GM12864 (cell line): ENCODE results near the gene LSS.
"Not testable (repeated sequence)": the region's sequence is repeated elsewhere in the genome, so short reads cannot be mapped to it uniquely, and the experiment has no call there.

Source experiments
- DNase-seq: peaks from one replicate; pipeline ENCODE4 v3.0.0-alpha.2; 2011; ENCODE audit warnings: low read depth
- H3K4me3 ChIP-seq: 2 replicates; pipeline ENCODE4 v1.5.1; 2011; ENCODE audit warnings: mild to moderate bottlenecking, low read depth, low read length, control low read depth
- TF ChIP-seq, protein P1 (sequence below): IDR thresholded peaks from 2 replicates; pipeline ENCODE4 v1.5.1; 2011; ENCODE audit warnings: low read depth, mild to moderate bottlenecking, moderate library complexity, low read length, control low read depth, inconsistent platforms; ENCODE audit errors: missing control alignments

The LSS gene

DNA sequence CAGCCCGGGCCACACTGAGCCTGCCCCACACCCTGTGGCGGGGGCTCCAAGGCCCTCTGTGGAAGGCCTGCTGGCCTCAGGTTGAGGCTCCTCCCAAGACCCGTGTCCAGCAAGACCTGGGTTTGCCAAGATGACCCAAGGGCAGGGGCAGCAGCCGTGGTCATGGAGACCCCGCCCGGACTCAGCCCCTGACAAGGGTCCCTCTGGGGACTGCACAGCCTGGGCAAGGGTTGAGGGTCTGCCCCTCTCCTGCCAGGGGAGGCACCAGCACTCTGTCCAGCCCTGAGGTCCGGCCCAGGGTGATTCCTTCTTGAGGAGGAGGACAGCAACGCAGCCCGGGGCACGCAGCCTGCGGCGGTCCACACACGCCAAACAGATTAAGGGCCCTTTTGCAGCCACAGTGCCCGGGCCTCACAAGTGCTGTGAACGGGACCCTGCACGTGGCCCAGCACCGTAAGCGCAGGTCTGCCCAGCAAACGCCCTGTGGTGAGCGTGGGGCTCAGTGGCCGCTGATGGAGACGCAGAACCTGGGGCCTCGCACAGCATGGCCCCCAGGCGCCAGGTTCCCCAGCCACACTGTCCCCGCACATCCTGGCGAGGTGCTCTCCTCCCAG is 47.7 kb downstream of the LSS start:
- TF ChIP-seq, protein P1, sequence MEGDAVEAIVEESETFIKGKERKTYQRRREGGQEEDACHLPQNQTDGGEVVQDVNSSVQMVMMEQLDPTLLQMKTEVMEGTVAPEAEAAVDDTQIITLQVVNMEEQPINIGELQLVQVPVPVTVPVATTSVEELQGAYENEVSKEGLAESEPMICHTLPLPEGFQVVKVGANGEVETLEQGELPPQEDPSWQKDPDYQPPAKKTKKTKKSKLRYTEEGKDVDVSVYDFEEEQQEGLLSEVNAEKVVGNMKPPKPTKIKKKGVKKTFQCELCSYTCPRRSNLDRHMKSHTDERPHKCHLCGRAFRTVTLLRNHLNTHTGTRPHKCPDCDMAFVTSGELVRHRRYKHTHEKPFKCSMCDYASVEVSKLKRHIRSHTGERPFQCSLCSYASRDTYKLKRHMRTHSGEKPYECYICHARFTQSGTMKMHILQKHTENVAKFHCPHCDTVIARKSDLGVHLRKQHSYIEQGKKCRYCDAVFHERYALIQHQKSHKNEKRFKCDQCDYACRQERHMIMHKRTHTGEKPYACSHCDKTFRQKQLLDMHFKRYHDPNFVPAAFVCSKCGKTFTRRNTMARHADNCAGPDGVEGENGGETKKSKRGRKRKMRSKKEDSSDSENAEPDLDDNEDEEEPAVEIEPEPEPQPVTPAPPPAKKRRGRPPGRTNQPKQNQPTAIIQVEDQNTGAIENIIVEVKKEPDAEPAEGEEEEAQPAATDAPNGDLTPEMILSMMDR = no peak
- H3K4me3 ChIP-seq = no peak overlapping the region
- no peak for DNase-seq

- no peak for DNase-seq
- H3K4me3 ChIP-seq = no peak overlapping the region
- TF ChIP-seq, protein P1 = no peak
Observed at GRCh38 chr21:46180079-46180722, 48.4 kb downstream of the LSS start.

GRCh38 chr21:46179708-46180078 is 48.9 kb downstream of the LSS start:
- DNase-seq = no peak
- no peak overlapping the region for H3K4me3 ChIP-seq
- TF ChIP-seq, protein P1 = no peak

DNA sequence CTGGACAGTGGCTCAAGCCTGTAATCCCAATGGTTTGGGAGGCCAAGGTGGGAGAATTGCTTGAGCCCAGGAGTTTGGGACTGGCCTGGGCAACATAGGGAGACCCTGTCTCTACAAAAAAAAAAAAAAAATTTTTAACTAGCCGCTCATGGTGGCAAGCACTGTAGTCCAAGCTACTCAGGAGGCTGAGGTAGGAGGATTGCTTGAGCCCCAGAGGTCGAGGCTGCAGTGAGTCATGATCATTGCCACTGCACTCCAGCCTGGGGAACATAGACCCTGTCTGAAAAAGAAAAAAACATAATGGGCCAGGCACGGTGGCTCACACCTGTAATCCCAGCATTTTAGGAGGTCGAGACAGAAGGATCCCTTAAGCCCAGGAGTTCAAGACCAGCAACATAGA is 49.6 kb downstream of the LSS start:
- no peak for DNase-seq
- TF ChIP-seq, protein P1 = no peak

GRCh38 chr21:46176443-46177129 is 52.0 kb downstream of the LSS start:
- not testable (repeated sequence) for H3K4me3 ChIP-seq, DNase-seq

More for the DNA sequence above, 49.6 kb downstream of the LSS start:
- H3K4me3 ChIP-seq = no peak overlapping the region

DNA sequence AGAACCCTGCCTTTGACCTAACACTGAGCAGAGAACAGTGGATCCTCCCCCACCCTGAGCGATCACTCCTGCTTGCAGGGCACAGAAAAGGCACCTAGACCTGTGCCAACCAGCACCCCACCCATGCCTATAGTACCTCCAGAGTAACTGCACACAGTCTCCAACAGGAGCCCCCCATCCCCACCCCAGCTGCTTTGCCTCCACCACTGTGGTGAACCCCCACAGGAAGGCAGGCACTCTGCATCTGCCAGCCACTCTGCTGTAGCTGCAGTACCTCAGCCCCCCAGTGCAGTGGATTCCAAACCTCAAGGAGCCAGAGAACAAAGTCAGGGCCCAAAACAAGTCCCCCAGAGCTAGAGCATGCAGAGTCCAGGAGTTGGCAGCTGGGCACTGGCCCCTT is 55.0 kb downstream of the LSS start:
- TF ChIP-seq, protein P1 = no peak
- H3K4me3 ChIP-seq = no peak overlapping the region
- DNase-seq = no peak

- no peak overlapping the region for H3K4me3 ChIP-seq
- DNase-seq = no peak
Observed at GRCh38 chr21:46172863-46173528, 55.6 kb downstream of the LSS start.

More at GRCh38 chr21:46172863-46173528, 55.6 kb downstream of the LSS start:
- TF ChIP-seq, protein P1 = no peak
